ENCODE data around the gene STAT5A. TPM values are rescaled to one million over a fixed set of nuclear protein-coding genes. Genes with fewer than 3 reads are reported as not detected.

STAT5A gene
- total and polyA plus RNA-seq, 9 of the 15 experiments (the other 6 are each of a cell fraction or from before 2014, with no cell fraction given) = 79.9 to 415 (median 196) TPM

DNA sequence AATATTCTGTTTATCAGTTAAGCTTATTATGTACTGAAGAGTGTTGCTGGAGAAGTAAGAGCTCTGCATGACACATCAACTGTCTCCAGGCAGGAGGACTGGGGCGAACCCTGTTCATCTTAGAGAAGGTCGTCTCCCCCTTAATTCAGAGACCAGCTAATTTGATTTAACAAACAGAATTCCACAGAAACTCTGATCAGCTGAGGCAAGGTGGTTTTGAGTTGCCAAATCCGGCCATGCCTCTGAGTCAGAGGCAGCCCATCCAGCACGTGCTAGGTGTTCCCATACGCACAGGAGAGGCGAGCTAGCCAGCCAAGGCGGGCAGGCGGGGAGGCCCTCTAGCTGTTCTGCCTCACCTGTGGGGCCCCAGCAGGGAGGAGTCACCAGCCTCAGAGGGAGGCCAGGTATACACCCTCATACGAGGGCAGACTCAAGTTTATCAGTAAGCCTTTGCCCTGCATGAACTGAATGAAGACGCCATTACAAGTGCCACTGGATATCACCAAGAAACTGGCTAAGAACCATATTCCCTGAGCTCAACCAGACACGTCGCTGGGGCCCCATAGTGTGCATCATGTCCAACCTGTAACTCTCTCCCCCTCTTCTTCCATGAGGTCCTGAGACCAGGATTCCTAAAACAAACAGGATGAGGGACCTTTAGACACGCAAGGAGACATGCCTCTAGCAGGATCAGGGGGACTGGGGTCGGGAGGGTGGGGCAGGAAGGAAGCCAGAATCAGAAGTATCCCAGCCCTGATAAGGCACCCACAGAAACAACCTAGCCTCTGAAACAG lies 25.7 kb downstream of the STAT5A start (continued):
- TF ChIP-seq ELF1 (tag; IDR thresholded peaks at IDR 0.05) (peak; percentile 20; the same call in 1 of the 2 replicates), JUN (IDR thresholded peaks at IDR 0.05; ENCODE audit: borderline replicate concordance, low read depth, low read length) (no peak), JUN (CRISPR knock-in tag; IDR thresholded peaks at IDR 0.05; ENCODE audit: borderline replicate concordance) (no peak), EWSR1 (IDR thresholded peaks at IDR 0.05; ENCODE audit: borderline replicate concordance, low read depth, partially characterized antibody) (no peak), ZNF644 (tag; IDR thresholded peaks at IDR 0.05; ENCODE audit: low read depth) (peak; percentile 73), BACH1 (tag; IDR thresholded peaks at IDR 0.05) (0 out of 2 replicates have a peak, but pooled peaks have one; percentile 38), RCOR1 (IDR thresholded peaks at IDR 0.05; ENCODE audit: borderline replicate concordance in 1 of 2, low read depth in 2 of 2, low read length in 2 of 2) (0 out of 4 replicates have a peak, but pooled peaks of 1 of the 2 experiments have one; percentile 25), ETV1 (tag; conservative IDR thresholded peaks at IDR 0.05; ENCODE audit: low read depth) (peak; percentile 60), ZNF778 (CRISPR knock-in tag; IDR thresholded peaks at IDR 0.05) (no peak)
- TF ChIP-seq, protein P1, sequence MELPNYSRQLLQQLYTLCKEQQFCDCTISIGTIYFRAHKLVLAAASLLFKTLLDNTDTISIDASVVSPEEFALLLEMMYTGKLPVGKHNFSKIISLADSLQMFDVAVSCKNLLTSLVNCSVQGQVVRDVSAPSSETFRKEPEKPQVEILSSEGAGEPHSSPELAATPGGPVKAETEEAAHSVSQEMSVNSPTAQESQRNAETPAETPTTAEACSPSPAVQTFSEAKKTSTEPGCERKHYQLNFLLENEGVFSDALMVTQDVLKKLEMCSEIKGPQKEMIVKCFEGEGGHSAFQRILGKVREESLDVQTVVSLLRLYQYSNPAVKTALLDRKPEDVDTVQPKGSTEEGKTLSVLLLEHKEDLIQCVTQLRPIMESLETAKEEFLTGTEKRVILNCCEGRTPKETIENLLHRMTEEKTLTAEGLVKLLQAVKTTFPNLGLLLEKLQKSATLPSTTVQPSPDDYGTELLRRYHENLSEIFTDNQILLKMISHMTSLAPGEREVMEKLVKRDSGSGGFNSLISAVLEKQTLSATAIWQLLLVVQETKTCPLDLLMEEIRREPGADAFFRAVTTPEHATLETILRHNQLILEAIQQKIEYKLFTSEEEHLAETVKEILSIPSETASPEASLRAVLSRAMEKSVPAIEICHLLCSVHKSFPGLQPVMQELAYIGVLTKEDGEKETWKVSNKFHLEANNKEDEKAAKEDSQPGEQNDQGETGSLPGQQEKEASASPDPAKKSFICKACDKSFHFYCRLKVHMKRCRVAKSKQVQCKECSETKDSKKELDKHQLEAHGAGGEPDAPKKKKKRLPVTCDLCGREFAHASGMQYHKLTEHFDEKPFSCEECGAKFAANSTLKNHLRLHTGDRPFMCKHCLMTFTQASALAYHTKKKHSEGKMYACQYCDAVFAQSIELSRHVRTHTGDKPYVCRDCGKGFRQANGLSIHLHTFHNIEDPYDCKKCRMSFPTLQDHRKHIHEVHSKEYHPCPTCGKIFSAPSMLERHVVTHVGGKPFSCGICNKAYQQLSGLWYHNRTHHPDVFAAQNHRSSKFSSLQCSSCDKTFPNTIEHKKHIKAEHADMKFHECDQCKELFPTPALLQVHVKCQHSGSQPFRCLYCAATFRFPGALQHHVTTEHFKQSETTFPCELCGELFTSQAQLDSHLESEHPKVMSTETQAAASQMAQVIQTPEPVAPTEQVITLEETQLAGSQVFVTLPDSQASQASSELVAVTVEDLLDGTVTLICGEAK (IDR thresholded peaks at IDR 0.05) = peak; percentile 51; the same call in 1 of the 2 replicates
- TF ChIP-seq, protein P1 (CRISPR knock-in tag; IDR thresholded peaks at IDR 0.05) = no peak
- TF ChIP-seq, protein P2, sequence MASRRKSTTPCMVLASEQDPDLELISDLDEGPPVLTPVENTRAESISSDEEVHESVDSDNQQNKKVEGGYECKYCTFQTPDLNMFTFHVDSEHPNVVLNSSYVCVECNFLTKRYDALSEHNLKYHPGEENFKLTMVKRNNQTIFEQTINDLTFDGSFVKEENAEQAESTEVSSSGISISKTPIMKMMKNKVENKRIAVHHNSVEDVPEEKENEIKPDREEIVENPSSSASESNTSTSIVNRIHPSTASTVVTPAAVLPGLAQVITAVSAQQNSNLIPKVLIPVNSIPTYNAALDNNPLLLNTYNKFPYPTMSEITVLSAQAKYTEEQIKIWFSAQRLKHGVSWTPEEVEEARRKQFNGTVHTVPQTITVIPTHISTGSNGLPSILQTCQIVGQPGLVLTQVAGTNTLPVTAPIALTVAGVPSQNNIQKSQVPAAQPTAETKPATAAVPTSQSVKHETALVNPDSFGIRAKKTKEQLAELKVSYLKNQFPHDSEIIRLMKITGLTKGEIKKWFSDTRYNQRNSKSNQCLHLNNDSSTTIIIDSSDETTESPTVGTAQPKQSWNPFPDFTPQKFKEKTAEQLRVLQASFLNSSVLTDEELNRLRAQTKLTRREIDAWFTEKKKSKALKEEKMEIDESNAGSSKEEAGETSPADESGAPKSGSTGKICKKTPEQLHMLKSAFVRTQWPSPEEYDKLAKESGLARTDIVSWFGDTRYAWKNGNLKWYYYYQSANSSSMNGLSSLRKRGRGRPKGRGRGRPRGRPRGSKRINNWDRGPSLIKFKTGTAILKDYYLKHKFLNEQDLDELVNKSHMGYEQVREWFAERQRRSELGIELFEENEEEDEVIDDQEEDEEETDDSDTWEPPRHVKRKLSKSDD (conservative IDR thresholded peaks at IDR 0.05; ENCODE audit: low read length) = no peak
- TF ChIP-seq, protein P3, sequence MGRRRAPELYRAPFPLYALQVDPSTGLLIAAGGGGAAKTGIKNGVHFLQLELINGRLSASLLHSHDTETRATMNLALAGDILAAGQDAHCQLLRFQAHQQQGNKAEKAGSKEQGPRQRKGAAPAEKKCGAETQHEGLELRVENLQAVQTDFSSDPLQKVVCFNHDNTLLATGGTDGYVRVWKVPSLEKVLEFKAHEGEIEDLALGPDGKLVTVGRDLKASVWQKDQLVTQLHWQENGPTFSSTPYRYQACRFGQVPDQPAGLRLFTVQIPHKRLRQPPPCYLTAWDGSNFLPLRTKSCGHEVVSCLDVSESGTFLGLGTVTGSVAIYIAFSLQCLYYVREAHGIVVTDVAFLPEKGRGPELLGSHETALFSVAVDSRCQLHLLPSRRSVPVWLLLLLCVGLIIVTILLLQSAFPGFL (CRISPR knock-in tag; IDR thresholded peaks at IDR 0.05) = 0 out of 2 replicates have a peak, but pooled peaks have one; percentile 29

Data from K562 (cell line).